ENCODE data around the gene CREBRF.

DNA sequence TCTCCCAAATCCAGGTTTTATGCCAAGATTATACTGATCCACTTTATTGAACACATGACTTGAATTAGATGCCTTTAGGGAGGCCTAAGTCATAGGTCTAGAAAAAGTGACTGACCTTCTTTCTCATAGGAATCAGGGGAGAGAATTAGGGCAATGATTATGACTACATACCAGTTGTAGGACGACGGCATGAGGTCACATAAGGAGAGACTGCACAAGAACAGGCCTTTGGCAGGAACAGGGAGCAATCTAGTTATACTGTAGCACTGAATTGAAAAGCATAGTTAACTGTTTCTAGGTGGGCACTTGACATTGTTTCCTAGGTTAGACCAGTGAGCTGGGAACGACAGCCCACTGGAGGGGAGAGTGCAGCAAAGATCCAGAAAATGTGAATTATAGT is 22.7 kb downstream of the CREBRF start:
- TF ChIP-seq, protein P1, sequence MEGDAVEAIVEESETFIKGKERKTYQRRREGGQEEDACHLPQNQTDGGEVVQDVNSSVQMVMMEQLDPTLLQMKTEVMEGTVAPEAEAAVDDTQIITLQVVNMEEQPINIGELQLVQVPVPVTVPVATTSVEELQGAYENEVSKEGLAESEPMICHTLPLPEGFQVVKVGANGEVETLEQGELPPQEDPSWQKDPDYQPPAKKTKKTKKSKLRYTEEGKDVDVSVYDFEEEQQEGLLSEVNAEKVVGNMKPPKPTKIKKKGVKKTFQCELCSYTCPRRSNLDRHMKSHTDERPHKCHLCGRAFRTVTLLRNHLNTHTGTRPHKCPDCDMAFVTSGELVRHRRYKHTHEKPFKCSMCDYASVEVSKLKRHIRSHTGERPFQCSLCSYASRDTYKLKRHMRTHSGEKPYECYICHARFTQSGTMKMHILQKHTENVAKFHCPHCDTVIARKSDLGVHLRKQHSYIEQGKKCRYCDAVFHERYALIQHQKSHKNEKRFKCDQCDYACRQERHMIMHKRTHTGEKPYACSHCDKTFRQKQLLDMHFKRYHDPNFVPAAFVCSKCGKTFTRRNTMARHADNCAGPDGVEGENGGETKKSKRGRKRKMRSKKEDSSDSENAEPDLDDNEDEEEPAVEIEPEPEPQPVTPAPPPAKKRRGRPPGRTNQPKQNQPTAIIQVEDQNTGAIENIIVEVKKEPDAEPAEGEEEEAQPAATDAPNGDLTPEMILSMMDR (IDR thresholded peaks at IDR 0.05), result no peak
- no peak for TF ChIP-seq POLR2AphosphoS5 (IDR thresholded peaks at IDR 0.05; ENCODE audit: insufficient read depth in 1 of 2, low read depth in 1 of 2)

Data from vagina (tissue), 2 donors.